ENCODE results near the gene PLD2.

The PLD2 gene

GRCh38 chr17:4800462-4801196, 6.3 kb upstream of the PLD2 start:
- no peaks in the 10 kb centered on the region for H3K27me3 ChIP-seq (ENCODE audit: low read length)
- H3K9ac ChIP-seq (ENCODE audit: low read length): no peak overlapping the region
- no peaks in the 10 kb centered on the region for H3K9me2 ChIP-seq (replicated peaks; ENCODE audit: insufficient read depth, low read length)
- no peaks in the 10 kb centered on the region for H3K36me3 ChIP-seq (ENCODE audit: low read length)
- H3K4me2 ChIP-seq (ENCODE audit: low read depth, low read length, poor library complexity, severe bottlenecking): no peak overlapping the region
- H4K20me1 ChIP-seq (ENCODE audit: low read depth, low read length): no peaks in the 10 kb centered on the region
- no peak for TF ChIP-seq EZH2phosphoT487 (conservative IDR thresholded peaks at IDR 0.05; ENCODE audit: low read length)
- no peak for TF ChIP-seq CTCF (IDR thresholded peaks at IDR 0.05; ENCODE audit: insufficient read depth, low read length, poor library complexity, severe bottlenecking)
- no peaks in the 10 kb centered on the region for H3K9me3 ChIP-seq (ENCODE audit: insufficient read depth, low read length)
- H3F3A ChIP-seq (ENCODE audit: insufficient read depth): 0 out of 2 replicates have a peak, but pooled peaks cover 3% of the 10 kb centered on the region
- peaks cover 10% of the 10 kb centered on the region for H3K79me2 ChIP-seq (ENCODE audit: insufficient read depth, low read length)
- H3K4me3 ChIP-seq (ENCODE audit: insufficient read depth, low read length, poor library complexity, severe bottlenecking): no peak overlapping the region
- H3K27ac ChIP-seq (ENCODE audit: low read depth, low read length): no peak overlapping the region
- no peak overlapping the region for H2AFZ ChIP-seq (ENCODE audit: low read depth, low read length, severe bottlenecking)

DNA sequence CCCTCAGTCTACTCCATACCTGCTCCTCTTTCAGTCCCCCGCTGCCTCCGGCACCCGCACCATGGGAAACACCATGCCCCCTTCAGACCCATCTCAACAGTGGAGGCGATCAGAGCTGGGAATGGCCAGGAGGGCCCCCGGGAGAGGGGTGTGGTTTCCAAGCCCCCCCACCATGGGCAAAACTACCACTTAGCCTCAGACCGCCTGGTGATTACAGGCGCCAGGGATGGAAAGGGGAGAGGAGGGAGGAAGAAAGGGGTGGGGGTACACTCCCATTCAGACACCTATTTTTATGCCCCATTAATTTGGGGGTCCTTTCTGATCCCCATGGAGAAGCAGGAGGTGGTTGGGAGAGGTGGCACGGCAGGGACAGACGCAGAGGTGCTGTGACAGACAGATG, 4.7 kb upstream of the PLD2 start, which contains the start of gene C17orf114:
C17orf114 (minus strand) TSS at position 101 of the 400 bp plus-strand sequence.
- Histone ChIP-seq H3K36me3 (ENCODE audit: low read length) (no peaks in the 10 kb centered on the region), H3K27me3 (ENCODE audit: low read length) (no peaks in the 10 kb centered on the region), H3F3A (ENCODE audit: insufficient read depth) (0 out of 2 replicates have a peak, but pooled peaks cover 7% of the 10 kb centered on the region), H3K9me2 (replicated peaks; ENCODE audit: insufficient read depth, low read length) (no peaks in the 10 kb centered on the region), H4K20me1 (ENCODE audit: low read depth, low read length) (no peaks in the 10 kb centered on the region), H3K79me2 (ENCODE audit: insufficient read depth, low read length) (no peaks in the 10 kb centered on the region), H3K27ac (ENCODE audit: low read depth, low read length) (no peak within 1 kb of the TSS), H3K9ac (ENCODE audit: low read length) (no peak within 1 kb of the TSS), H2AFZ (ENCODE audit: low read depth, low read length, severe bottlenecking) (no peak within 1 kb of the TSS), H3K4me2 (ENCODE audit: low read depth, low read length, poor library complexity, severe bottlenecking) (no peak within 1 kb of the TSS), H3K9me3 (ENCODE audit: insufficient read depth, low read length) (no peaks in the 10 kb centered on the region), H3K4me3 (ENCODE audit: insufficient read depth, low read length, poor library complexity, severe bottlenecking) (no peak within 1 kb of the TSS)
- TF ChIP-seq EZH2phosphoT487 (conservative IDR thresholded peaks at IDR 0.05; ENCODE audit: low read length) (no peak), CTCF (IDR thresholded peaks at IDR 0.05; ENCODE audit: insufficient read depth, low read length, poor library complexity, severe bottlenecking) (no peak)

- Histone ChIP-seq H3F3A (ENCODE audit: insufficient read depth) (0 out of 2 replicates have a peak, but pooled peaks cover 4% of the 10 kb centered on the region), H3K4me2 (ENCODE audit: low read depth, low read length, poor library complexity, severe bottlenecking) (peak overlapping the region; percentile 99), H3K79me2 (ENCODE audit: insufficient read depth, low read length) (no peaks in the 10 kb centered on the region), H3K36me3 (ENCODE audit: low read length) (no peaks in the 10 kb centered on the region), H3K4me3 (ENCODE audit: insufficient read depth, low read length, poor library complexity, severe bottlenecking) (peak overlapping the region; percentile 94), H3K9ac (ENCODE audit: low read length) (peak overlapping the region; percentile 72), H3K27me3 (ENCODE audit: low read length) (no peaks in the 10 kb centered on the region), H4K20me1 (ENCODE audit: low read depth, low read length) (no peaks in the 10 kb centered on the region), H3K9me2 (replicated peaks; ENCODE audit: insufficient read depth, low read length) (no peaks in the 10 kb centered on the region), H3K9me3 (ENCODE audit: insufficient read depth, low read length) (no peaks in the 10 kb centered on the region), H2AFZ (ENCODE audit: low read depth, low read length, severe bottlenecking) (peak overlapping the region; percentile 90), H3K27ac (ENCODE audit: low read depth, low read length) (no peak overlapping the region)
- no peak for TF ChIP-seq EZH2phosphoT487 (conservative IDR thresholded peaks at IDR 0.05; ENCODE audit: low read length)
- TF ChIP-seq CTCF (IDR thresholded peaks at IDR 0.05; ENCODE audit: insufficient read depth, low read length, poor library complexity, severe bottlenecking): no peak
Measured at GRCh38 chr17:4806456-4806776, 536 bp upstream of the PLD2 start.
